Mesothelial cell of epicardium (in vitro differentiated cells): Measurements from ENCODE around the gene RAP1GAP. TPM values are rescaled to one million over a fixed set of nuclear protein-coding genes. Genes with fewer than 3 reads are reported as not detected.
"Not testable (repeated sequence)": the region's sequence is repeated elsewhere in the genome, so short reads cannot be mapped to it uniquely, and the experiment has no call there.

Experiments used
- DNase-seq, 2 experiments: peaks; one replicate each; pipeline ENCODE4 v3.0.0; 2021; ENCODE audit warnings: low spot score in 2 of 2; ENCODE audit not compliant: unreplicated experiment in 2 of 2
- H3K27ac Mint-ChIP-seq: 2 replicates; pipeline ENCODE4 v1.8.0; 2021; ENCODE audit warnings: mixed read lengths
- H3K27me3 Mint-ChIP-seq: 2 replicates; pipeline ENCODE4 v1.8.0; 2021; ENCODE audit warnings: low read depth, mixed read lengths
- H3K36me3 Mint-ChIP-seq: 2 replicates; pipeline ENCODE4 v1.8.0; 2021; ENCODE audit warnings: mixed read lengths
- H3K4me1 Mint-ChIP-seq: 2 replicates; pipeline ENCODE4 v1.8.0; 2021; ENCODE audit warnings: mixed read lengths
- H3K4me3 Mint-ChIP-seq: 2 replicates; pipeline ENCODE4 v1.8.0; 2021; ENCODE audit warnings: mild to moderate bottlenecking, moderate library complexity, mixed read lengths
- H3K9me3 Mint-ChIP-seq: 2 replicates; pipeline ENCODE4 v1.8.0; 2021; ENCODE audit warnings: mixed read lengths
- CTCF ChIP-seq: fragments of 200-600 bp; sonication (generic); IDR thresholded peaks from one replicate; pipeline ENCODE4 v1.5.0; 2021; ENCODE audit warnings: antibody characterized with exemption; ENCODE audit not compliant: unreplicated experiment
- total RNA-seq: library from RNA; stranded (reverse); gene quantifications from 3 replicates; pipeline ENCODE4 v1.2.1, GENCODE V29; 2021

RAP1GAP gene
- total RNA-seq, 1 donor from 2014 or later = 8.0 TPM

GRCh38 chr1:21631944-21632887, 36.9 kb downstream of the RAP1GAP start:
- H3K9me3 Mint-ChIP-seq = no peaks in the 10 kb centered on the region
- TF ChIP-seq CTCF = no peak
- no peak for DNase-seq
- no peak overlapping the region for H3K4me3 Mint-ChIP-seq
- H3K4me1 Mint-ChIP-seq = peaks cover 10% of the 10 kb centered on the region
- H3K36me3 Mint-ChIP-seq = no peaks in the 10 kb centered on the region
- H3K27me3 Mint-ChIP-seq = peaks cover 7% of the 10 kb centered on the region
- H3K27ac Mint-ChIP-seq = no peak overlapping the region

GRCh38 chr1:21631590-21631943, 37.6 kb downstream of the RAP1GAP start:
- H3K27me3 Mint-ChIP-seq, H3K9me3 Mint-ChIP-seq, H3K4me3 Mint-ChIP-seq, H3K27ac Mint-ChIP-seq, DNase-seq, H3K36me3 Mint-ChIP-seq: not testable (repeated sequence)
- peaks cover 10% of the 10 kb centered on the region for H3K4me1 Mint-ChIP-seq

GRCh38 chr1:21630571-21631343, 38.4 kb downstream of the RAP1GAP start:
- no peak for DNase-seq
- no peak for TF ChIP-seq CTCF
- Mint-ChIP-seq H3K4me3 (no peak overlapping the region), H3K27me3 (peaks cover 7% of the 10 kb centered on the region), H3K36me3 (no peaks in the 10 kb centered on the region), H3K27ac (no peak overlapping the region), H3K4me1 (peaks cover 10% of the 10 kb centered on the region), H3K9me3 (no peaks in the 10 kb centered on the region)

- peaks cover 10% of the 10 kb centered on the region for H3K4me1 Mint-ChIP-seq
- no peak overlapping the region for H3K27ac Mint-ChIP-seq
- H3K9me3 Mint-ChIP-seq = no peaks in the 10 kb centered on the region
- no peak for TF ChIP-seq CTCF
- H3K27me3 Mint-ChIP-seq = peaks cover 7% of the 10 kb centered on the region
- H3K36me3 Mint-ChIP-seq = no peaks in the 10 kb centered on the region
- no peak overlapping the region for H3K4me3 Mint-ChIP-seq
- no peak for DNase-seq
Observed at GRCh38 chr1:21629971-21630370, 39.2 kb downstream of the RAP1GAP start.

GRCh38 chr1:21628798-21629393, 40.3 kb downstream of the RAP1GAP start:
- H3K4me1 Mint-ChIP-seq = peaks cover 12% of the 10 kb centered on the region
- no peak for DNase-seq
- no peaks in the 10 kb centered on the region for H3K36me3 Mint-ChIP-seq
- no peak for TF ChIP-seq CTCF
- H3K27ac Mint-ChIP-seq = no peak overlapping the region
- no peak overlapping the region for H3K4me3 Mint-ChIP-seq
- H3K9me3 Mint-ChIP-seq = no peaks in the 10 kb centered on the region
- peaks cover 3% of the 10 kb centered on the region for H3K27me3 Mint-ChIP-seq

- no peaks in the 10 kb centered on the region for H3K9me3 Mint-ChIP-seq
- no peaks in the 10 kb centered on the region for H3K36me3 Mint-ChIP-seq
- no peak for TF ChIP-seq CTCF
- H3K4me1 Mint-ChIP-seq = peaks cover 19% of the 10 kb centered on the region
- no peak overlapping the region for H3K27ac Mint-ChIP-seq
- peaks cover 3% of the 10 kb centered on the region for H3K27me3 Mint-ChIP-seq
- no peak overlapping the region for H3K4me3 Mint-ChIP-seq
- DNase-seq = no peak
Observed at GRCh38 chr1:21626921-21627339, 42.2 kb downstream of the RAP1GAP start.
